GM23338 (cell line): ENCODE data around the gene NKX2-3. TPM values are rescaled to one million over a fixed set of nuclear protein-coding genes. Genes with fewer than 3 reads are reported as not detected.

Experiments used
- ATAC-seq: fragments of 200-7000 bp; cut with Tn5 transposase; 3 replicates; pipeline ENCODE4 v1.9.1; 2020
- DNase-seq: peaks from one replicate; pipeline ENCODE4 v3.0.0-alpha.2; 2015; ENCODE audit warnings: low spot score
- H2AFZ ChIP-seq: fragments of 200-600 bp; sonication (generic); 2 replicates; pipeline ENCODE4 v1.8.0; 2016; ENCODE audit warnings: antibody characterized with exemption, mild to moderate bottlenecking, moderate library complexity
- H3F3A ChIP-seq: fragments of 200-600 bp; sonication (generic); replicated peaks from 2 replicates; pipeline ENCODE4 v1.8.0; 2017; ENCODE audit warnings: antibody characterized with exemption, mixed run types, low read depth
- H3K27ac ChIP-seq: fragments of 200-600 bp; sonication (generic); 2 replicates; pipeline ENCODE4 v1.6.1; 2016; ENCODE audit warnings: low read depth
- H3K27me3 ChIP-seq: fragments of 200-600 bp; sonication (generic); 2 replicates; pipeline ENCODE4 v1.8.0; 2016; ENCODE audit warnings: mild to moderate bottlenecking, mixed run types, moderate library complexity; ENCODE audit not compliant: insufficient read depth
- H3K36me3 ChIP-seq: fragments of 200-600 bp; sonication (generic); 2 replicates; pipeline ENCODE4 v1.8.0; 2016; ENCODE audit warnings: mild to moderate bottlenecking; ENCODE audit not compliant: insufficient read depth
- H3K4me1 ChIP-seq: fragments of 200-600 bp; sonication (generic); 2 replicates; pipeline ENCODE4 v1.8.0; 2016; ENCODE audit warnings: mild to moderate bottlenecking, moderate library complexity; ENCODE audit not compliant: insufficient read depth
- H3K4me2 ChIP-seq: fragments of 200-600 bp; sonication (generic); 2 replicates; pipeline ENCODE4 v1.7.1; 2017; ENCODE audit warnings: mixed run types
- H3K4me3 ChIP-seq: fragments of 200-600 bp; sonication (generic); 2 replicates; pipeline ENCODE4 v1.6.1; 2016; ENCODE audit warnings: mixed run types
- H3K79me2 ChIP-seq: fragments of 200-600 bp; sonication (generic); replicated peaks from 2 replicates; pipeline ENCODE4 v1.8.0; 2017; ENCODE audit warnings: mild to moderate bottlenecking; ENCODE audit not compliant: insufficient read depth
- H3K9me2 ChIP-seq: fragments of 200-600 bp; sonication (generic); 2 replicates; pipeline ENCODE4 v1.8.0; 2017; ENCODE audit not compliant: insufficient read depth
- H4K20me1 ChIP-seq: fragments of 200-600 bp; sonication (generic); replicated peaks from 2 replicates; pipeline ENCODE4 v1.8.0; 2017; ENCODE audit warnings: mild to moderate bottlenecking; ENCODE audit not compliant: insufficient read depth
- H3K27ac Mint-ChIP-seq: 2 replicates; pipeline ENCODE4 v1.8.0; 2020; ENCODE audit warnings: inconsistent platforms, mild to moderate bottlenecking, moderate library complexity, mixed read lengths
- H3K27me3 Mint-ChIP-seq: 3 replicates; pipeline ENCODE4 v1.8.0; 2022; ENCODE audit warnings: low read depth, mild to moderate bottlenecking, moderate library complexity, mixed read lengths, inconsistent platforms; ENCODE audit not compliant: insufficient read depth, poor library complexity
- H3K36me3 Mint-ChIP-seq: 3 replicates; pipeline ENCODE4 v1.8.0; 2021; ENCODE audit warnings: low read depth, mild to moderate bottlenecking, inconsistent platforms, moderate library complexity, mixed read lengths
- H3K4me1 Mint-ChIP-seq: 3 replicates; pipeline ENCODE4 v1.8.0; 2020; ENCODE audit warnings: mild to moderate bottlenecking, inconsistent platforms, mixed read lengths
- H3K4me3 Mint-ChIP-seq: 3 replicates; pipeline ENCODE4 v1.8.0; 2021; ENCODE audit warnings: moderate library complexity, mild to moderate bottlenecking, inconsistent platforms, mixed read lengths
- H3K9me3 Mint-ChIP-seq: 3 replicates; pipeline ENCODE4 v1.8.0; 2020; ENCODE audit warnings: moderate library complexity, mild to moderate bottlenecking, inconsistent platforms, mixed read lengths
- CREB1 ChIP-seq: fragments of 250-450 bp; sonication (Bioruptor Pico); IDR thresholded peaks from 2 replicates; pipeline ENCODE4 v1.5.0; 2020; ENCODE audit warnings: low read depth, mild to moderate bottlenecking, moderate library complexity
- EZH2 ChIP-seq: fragments of 200-600 bp; sonication (generic); IDR thresholded peaks from one replicate; pipeline ENCODE4 v1.8.0; 2017; ENCODE audit warnings: antibody characterized with exemption, mild to moderate bottlenecking, low read depth; ENCODE audit not compliant: unreplicated experiment
- EZH2phosphoT487 ChIP-seq: fragments of 200-600 bp; sonication (generic); IDR thresholded peaks from one replicate; pipeline ENCODE4 v1.8.1; 2018; ENCODE audit warnings: antibody characterized with exemption; ENCODE audit not compliant: unreplicated experiment
- JUNB ChIP-seq: IDR thresholded peaks from one replicate; pipeline ENCODE4 v1.6.1; 2016; ENCODE audit warnings: antibody characterized with exemption; ENCODE audit not compliant: unreplicated experiment
- NANOG ChIP-seq: IDR thresholded peaks from 2 replicates; pipeline ENCODE4 v1.6.1; 2016; ENCODE audit warnings: antibody characterized with exemption, borderline replicate concordance
- POLR2AphosphoS5 ChIP-seq: IDR thresholded peaks from 2 replicates; pipeline ENCODE4 v1.6.1; 2016; ENCODE audit warnings: antibody characterized with exemption, low read depth
- STAT1 ChIP-seq: IDR thresholded peaks from one replicate; pipeline ENCODE4 v1.6.1; 2016; ENCODE audit warnings: antibody characterized with exemption; ENCODE audit not compliant: unreplicated experiment
- ZNF114 ChIP-seq: fragments of 250-450 bp; sonication (Bioruptor Pico); IDR thresholded peaks from 2 replicates; pipeline ENCODE4 v1.5.0; 2020; ENCODE audit warnings: mild to moderate bottlenecking, moderate library complexity
- ZNF331 ChIP-seq: fragments of 250-450 bp; sonication (Bioruptor Pico); IDR thresholded peaks from 2 replicates; pipeline ENCODE4 v1.5.0; 2020; ENCODE audit warnings: low read depth, mild to moderate bottlenecking, moderate library complexity
- polyA plus RNA-seq: library from polyadenylated mRNA; unstranded; fragments of >200 nt; fragmentation: Nextera tagmentation; extraction: Ambion mirVana; gene quantifications from 2 replicates; pipeline ENCODE4 v1.2.1, GENCODE V29; 2016
- total RNA-seq: library from RNA; depleted of rRNA; stranded (reverse); fragments of >200 nt; shearing (Covaris generic); gene quantifications from 2 replicates; pipeline ENCODE4 v1.2.3, GENCODE V29; 2014
- TF ChIP-seq, protein P1 (sequence below), 2 experiments: fragments of 200-600 bp in 1 of 2; sonication (generic) in 1 of 2; conservative IDR thresholded peaks; 2 replicates each; pipeline versions ENCODE4 v1.5.1 to v1.6.1; 2016 to 2017; ENCODE audit warnings: antibody characterized with exemption in 2 of 2, low read depth in 2 of 2, mild to moderate bottlenecking in 2 of 2, moderate library complexity in 1 of 2
- TF ChIP-seq, protein P2 (sequence below): IDR thresholded peaks from one replicate; pipeline ENCODE4 v1.6.1; 2018; ENCODE audit warnings: antibody characterized with exemption; ENCODE audit not compliant: unreplicated experiment
- TF ChIP-seq, protein P3 (sequence below): fragments of 250-450 bp; sonication (Bioruptor Pico); IDR thresholded peaks from 2 replicates; pipeline ENCODE4 v1.5.0; 2020; ENCODE audit warnings: mild to moderate bottlenecking, moderate library complexity
- TF ChIP-seq, protein P4 (sequence below): IDR thresholded peaks from 2 replicates; pipeline ENCODE4 v1.6.1; 2016; ENCODE audit warnings: antibody characterized with exemption

The NKX2-3 gene
- total and polyA plus RNA-seq, 2 experiments from 2014 or later: not detected

DNA sequence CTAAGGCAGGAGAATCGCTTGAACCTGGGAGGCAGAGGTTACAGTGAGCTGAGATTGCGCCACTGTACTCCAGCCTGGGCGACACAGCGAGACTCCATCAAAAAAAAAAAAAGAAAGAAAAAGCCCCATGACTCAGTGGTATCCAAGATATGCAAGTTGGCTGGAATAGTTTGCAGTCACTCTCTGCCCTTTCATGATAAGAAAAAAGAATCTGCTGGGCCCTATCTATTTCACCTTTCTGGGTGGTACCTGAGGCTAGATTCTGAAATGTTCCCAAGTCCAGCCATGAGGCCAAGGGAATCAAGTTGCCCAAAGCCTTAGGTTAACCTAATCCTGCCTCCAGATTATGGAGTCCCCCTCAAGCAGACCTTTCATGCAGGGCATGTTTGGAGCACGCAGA lies 24.3 kb downstream of the NKX2-3 start:
- no peaks in the 10 kb centered on the region for H3K9me3 Mint-ChIP-seq
- Histone ChIP-seq H3F3A (no peaks in the 10 kb centered on the region), H3K4me3 (no peak overlapping the region), H4K20me1 (no peaks in the 10 kb centered on the region), H3K27me3 (peaks cover 4% of the 10 kb centered on the region), H3K27ac (no peak overlapping the region), H2AFZ (no peak overlapping the region), H3K4me2 (no peak overlapping the region), H3K36me3 (no peaks in the 10 kb centered on the region), H3K9me2 (no peaks in the 10 kb centered on the region), H3K79me2 (no peaks in the 10 kb centered on the region), H3K4me1 (peaks cover 7% of the 10 kb centered on the region; the same call in 1 of the 2 replicates)
- H3K4me1 Mint-ChIP-seq: peaks cover 16% of the 10 kb centered on the region; the same call in 2 of the 3 replicates
- DNase-seq: no peak
- no peak overlapping the region for H3K4me3 Mint-ChIP-seq
- H3K27ac Mint-ChIP-seq: no peak overlapping the region
- peaks cover 2% of the 10 kb centered on the region for H3K27me3 Mint-ChIP-seq
- no peak for ATAC-seq
- TF ChIP-seq EZH2 (no peak), NANOG (no peak), POLR2AphosphoS5 (no peak), ZNF331 (CRISPR knock-in tag) (no peak), EZH2phosphoT487 (no peak), CREB1 (CRISPR knock-in tag) (no peak), ZNF114 (CRISPR knock-in tag) (no peak), JUNB (no peak), STAT1 (no peak)
- TF ChIP-seq, protein P1, sequence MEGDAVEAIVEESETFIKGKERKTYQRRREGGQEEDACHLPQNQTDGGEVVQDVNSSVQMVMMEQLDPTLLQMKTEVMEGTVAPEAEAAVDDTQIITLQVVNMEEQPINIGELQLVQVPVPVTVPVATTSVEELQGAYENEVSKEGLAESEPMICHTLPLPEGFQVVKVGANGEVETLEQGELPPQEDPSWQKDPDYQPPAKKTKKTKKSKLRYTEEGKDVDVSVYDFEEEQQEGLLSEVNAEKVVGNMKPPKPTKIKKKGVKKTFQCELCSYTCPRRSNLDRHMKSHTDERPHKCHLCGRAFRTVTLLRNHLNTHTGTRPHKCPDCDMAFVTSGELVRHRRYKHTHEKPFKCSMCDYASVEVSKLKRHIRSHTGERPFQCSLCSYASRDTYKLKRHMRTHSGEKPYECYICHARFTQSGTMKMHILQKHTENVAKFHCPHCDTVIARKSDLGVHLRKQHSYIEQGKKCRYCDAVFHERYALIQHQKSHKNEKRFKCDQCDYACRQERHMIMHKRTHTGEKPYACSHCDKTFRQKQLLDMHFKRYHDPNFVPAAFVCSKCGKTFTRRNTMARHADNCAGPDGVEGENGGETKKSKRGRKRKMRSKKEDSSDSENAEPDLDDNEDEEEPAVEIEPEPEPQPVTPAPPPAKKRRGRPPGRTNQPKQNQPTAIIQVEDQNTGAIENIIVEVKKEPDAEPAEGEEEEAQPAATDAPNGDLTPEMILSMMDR (conservative IDR thresholded peaks at IDR 0.05; ENCODE audit: low read depth in 2 of 2): no peak
- TF ChIP-seq, protein P2, sequence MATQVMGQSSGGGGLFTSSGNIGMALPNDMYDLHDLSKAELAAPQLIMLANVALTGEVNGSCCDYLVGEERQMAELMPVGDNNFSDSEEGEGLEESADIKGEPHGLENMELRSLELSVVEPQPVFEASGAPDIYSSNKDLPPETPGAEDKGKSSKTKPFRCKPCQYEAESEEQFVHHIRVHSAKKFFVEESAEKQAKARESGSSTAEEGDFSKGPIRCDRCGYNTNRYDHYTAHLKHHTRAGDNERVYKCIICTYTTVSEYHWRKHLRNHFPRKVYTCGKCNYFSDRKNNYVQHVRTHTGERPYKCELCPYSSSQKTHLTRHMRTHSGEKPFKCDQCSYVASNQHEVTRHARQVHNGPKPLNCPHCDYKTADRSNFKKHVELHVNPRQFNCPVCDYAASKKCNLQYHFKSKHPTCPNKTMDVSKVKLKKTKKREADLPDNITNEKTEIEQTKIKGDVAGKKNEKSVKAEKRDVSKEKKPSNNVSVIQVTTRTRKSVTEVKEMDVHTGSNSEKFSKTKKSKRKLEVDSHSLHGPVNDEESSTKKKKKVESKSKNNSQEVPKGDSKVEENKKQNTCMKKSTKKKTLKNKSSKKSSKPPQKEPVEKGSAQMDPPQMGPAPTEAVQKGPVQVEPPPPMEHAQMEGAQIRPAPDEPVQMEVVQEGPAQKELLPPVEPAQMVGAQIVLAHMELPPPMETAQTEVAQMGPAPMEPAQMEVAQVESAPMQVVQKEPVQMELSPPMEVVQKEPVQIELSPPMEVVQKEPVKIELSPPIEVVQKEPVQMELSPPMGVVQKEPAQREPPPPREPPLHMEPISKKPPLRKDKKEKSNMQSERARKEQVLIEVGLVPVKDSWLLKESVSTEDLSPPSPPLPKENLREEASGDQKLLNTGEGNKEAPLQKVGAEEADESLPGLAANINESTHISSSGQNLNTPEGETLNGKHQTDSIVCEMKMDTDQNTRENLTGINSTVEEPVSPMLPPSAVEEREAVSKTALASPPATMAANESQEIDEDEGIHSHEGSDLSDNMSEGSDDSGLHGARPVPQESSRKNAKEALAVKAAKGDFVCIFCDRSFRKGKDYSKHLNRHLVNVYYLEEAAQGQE: no peak
- TF ChIP-seq, protein P3, sequence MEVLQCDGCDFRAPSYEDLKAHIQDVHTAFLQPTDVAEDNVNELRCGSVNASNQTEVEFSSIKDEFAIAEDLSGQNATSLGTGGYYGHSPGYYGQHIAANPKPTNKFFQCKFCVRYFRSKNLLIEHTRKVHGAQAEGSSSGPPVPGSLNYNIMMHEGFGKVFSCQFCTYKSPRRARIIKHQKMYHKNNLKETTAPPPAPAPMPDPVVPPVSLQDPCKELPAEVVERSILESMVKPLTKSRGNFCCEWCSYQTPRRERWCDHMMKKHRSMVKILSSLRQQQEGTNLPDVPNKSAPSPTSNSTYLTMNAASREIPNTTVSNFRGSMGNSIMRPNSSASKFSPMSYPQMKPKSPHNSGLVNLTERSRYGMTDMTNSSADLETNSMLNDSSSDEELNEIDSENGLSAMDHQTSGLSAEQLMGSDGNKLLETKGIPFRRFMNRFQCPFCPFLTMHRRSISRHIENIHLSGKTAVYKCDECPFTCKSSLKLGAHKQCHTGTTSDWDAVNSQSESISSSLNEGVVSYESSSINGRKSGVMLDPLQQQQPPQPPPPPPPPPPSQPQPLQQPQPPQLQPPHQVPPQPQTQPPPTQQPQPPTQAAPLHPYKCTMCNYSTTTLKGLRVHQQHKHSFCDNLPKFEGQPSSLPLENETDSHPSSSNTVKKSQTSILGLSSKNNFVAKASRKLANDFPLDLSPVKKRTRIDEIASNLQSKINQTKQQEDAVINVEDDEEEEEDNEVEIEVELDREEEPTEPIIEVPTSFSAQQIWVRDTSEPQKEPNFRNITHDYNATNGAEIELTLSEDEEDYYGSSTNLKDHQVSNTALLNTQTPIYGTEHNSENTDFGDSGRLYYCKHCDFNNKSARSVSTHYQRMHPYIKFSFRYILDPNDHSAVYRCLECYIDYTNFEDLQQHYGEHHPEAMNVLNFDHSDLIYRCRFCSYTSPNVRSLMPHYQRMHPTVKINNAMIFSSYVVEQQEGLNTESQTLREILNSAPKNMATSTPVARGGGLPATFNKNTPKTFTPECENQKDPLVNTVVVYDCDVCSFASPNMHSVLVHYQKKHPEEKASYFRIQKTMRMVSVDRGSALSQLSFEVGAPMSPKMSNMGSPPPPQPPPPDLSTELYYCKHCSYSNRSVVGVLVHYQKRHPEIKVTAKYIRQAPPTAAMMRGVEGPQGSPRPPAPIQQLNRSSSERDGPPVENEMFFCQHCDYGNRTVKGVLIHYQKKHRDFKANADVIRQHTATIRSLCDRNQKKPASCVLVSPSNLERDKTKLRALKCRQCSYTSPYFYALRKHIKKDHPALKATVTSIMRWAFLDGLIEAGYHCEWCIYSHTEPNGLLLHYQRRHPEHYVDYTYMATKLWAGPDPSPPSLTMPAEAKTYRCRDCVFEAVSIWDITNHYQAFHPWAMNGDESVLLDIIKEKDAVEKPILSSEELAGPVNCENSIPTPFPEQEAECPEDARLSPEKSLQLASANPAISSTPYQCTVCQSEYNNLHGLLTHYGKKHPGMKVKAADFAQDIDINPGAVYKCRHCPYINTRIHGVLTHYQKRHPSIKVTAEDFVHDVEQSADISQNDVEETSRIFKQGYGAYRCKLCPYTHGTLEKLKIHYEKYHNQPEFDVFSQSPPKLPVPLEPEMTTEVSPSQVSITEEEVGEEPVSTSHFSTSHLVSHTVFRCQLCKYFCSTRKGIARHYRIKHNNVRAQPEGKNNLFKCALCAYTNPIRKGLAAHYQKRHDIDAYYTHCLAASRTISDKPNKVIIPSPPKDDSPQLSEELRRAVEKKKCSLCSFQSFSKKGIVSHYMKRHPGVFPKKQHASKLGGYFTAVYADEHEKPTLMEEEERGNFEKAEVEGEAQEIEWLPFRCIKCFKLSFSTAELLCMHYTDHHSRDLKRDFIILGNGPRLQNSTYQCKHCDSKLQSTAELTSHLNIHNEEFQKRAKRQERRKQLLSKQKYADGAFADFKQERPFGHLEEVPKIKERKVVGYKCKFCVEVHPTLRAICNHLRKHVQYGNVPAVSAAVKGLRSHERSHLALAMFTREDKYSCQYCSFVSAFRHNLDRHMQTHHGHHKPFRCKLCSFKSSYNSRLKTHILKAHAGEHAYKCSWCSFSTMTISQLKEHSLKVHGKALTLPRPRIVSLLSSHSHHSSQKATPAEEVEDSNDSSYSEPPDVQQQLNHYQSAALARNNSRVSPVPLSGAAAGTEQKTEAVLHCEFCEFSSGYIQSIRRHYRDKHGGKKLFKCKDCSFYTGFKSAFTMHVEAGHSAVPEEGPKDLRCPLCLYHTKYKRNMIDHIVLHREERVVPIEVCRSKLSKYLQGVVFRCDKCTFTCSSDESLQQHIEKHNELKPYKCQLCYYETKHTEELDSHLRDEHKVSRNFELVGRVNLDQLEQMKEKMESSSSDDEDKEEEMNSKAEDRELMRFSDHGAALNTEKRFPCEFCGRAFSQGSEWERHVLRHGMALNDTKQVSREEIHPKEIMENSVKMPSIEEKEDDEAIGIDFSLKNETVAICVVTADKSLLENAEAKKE (CRISPR knock-in tag): no peak
- TF ChIP-seq, protein P4, sequence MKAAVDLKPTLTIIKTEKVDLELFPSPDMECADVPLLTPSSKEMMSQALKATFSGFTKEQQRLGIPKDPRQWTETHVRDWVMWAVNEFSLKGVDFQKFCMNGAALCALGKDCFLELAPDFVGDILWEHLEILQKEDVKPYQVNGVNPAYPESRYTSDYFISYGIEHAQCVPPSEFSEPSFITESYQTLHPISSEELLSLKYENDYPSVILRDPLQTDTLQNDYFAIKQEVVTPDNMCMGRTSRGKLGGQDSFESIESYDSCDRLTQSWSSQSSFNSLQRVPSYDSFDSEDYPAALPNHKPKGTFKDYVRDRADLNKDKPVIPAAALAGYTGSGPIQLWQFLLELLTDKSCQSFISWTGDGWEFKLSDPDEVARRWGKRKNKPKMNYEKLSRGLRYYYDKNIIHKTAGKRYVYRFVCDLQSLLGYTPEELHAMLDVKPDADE: no peak
- no peaks in the 10 kb centered on the region for H3K36me3 Mint-ChIP-seq
